PC-3 (cell line): Measurements from ENCODE around the gene RPL27. TPM values are rescaled to one million over a fixed set of nuclear protein-coding genes. Genes with fewer than 3 reads are reported as not detected.

Experiments
- ATAC-seq: fragments of 200-7000 bp; cut with Tn5 transposase; 2 replicates; pipeline ENCODE4 v1.9.1; 2020; ENCODE audit warnings: mild to moderate bottlenecking, moderate library complexity
- BruUV-seq: library from RNA; stranded (reverse); fragments of 400-500 nt; replicated peaks from 2 replicates; lab custom pipeline; 2021; lab: Mats Ljungman, UMichigan
- CTCF ChIA-PET: fragments of 300-600 bp; sonication (Branson Sonifier 250); formaldehyde crosslinking; loops from one replicate; lab custom pipeline; 2022; ENCODE audit warnings: antibody characterized with exemption; lab: Charles Lee
- POLR2A ChIA-PET: fragments of 300-600 bp; sonication (Branson Sonifier 250); formaldehyde crosslinking; loops from one replicate; lab custom pipeline; 2022; ENCODE audit warnings: antibody characterized with exemption; ENCODE audit not compliant: unreplicated experiment; lab: Charles Lee
- DNase-seq: peaks from one replicate; pipeline ENCODE4 v3.0.0-alpha.2; 2015
- H2AFZ ChIP-seq: fragments of 300-600 bp; sonication (generic); 2 replicates; pipeline ENCODE4 v1.6.0; 2016; ENCODE audit warnings: antibody characterized with exemption, low read length
- H3F3A ChIP-seq: fragments of 300-600 bp; sonication (generic); one replicate; pipeline ENCODE4 v1.6.0; 2017; ENCODE audit warnings: antibody characterized with exemption, low read length, control low read depth, mild to moderate bottlenecking; ENCODE audit not compliant: unreplicated experiment
- H3K27ac ChIP-seq: fragments of 300-600 bp; sonication (generic); 2 replicates; pipeline ENCODE4 v1.5.1; 2016; ENCODE audit warnings: mild to moderate bottlenecking, low read length
- H3K27me3 ChIP-seq: fragments of 300-600 bp; sonication (generic); 2 replicates; pipeline ENCODE4 v1.6.1; 2016; ENCODE audit warnings: low read length, mixed read lengths
- H3K36me3 ChIP-seq: fragments of 300-600 bp; sonication (generic); 2 replicates; pipeline ENCODE4 v1.6.1; 2016; ENCODE audit warnings: low read depth, mixed run types, low read length, mixed read lengths
- H3K4me1 ChIP-seq: fragments of 300-600 bp; sonication (generic); 2 replicates; pipeline ENCODE4 v1.5.1; 2016; ENCODE audit warnings: low read length; ENCODE audit not compliant: insufficient read depth
- H3K4me2 ChIP-seq: fragments of 300-600 bp; sonication (generic); 2 replicates; pipeline ENCODE4 v1.6.0; 2016; ENCODE audit warnings: low read length
- H3K4me3 ChIP-seq: fragments of 300-600 bp; sonication (generic); 2 replicates; pipeline ENCODE4 v1.5.1; 2016; ENCODE audit warnings: mild to moderate bottlenecking, low read length, mixed read lengths
- H3K79me2 ChIP-seq: fragments of 300-600 bp; sonication (generic); 2 replicates; pipeline ENCODE4 v1.6.1; 2017; ENCODE audit warnings: low read length, mixed read lengths
- H3K9ac ChIP-seq: fragments of 300-600 bp; sonication (generic); 2 replicates; pipeline ENCODE4 v1.6.0; 2016; ENCODE audit warnings: mild to moderate bottlenecking, low read length
- H3K9me2 ChIP-seq: fragments of 300-600 bp; sonication (generic); replicated peaks from 2 replicates; pipeline ENCODE4 v1.6.1; 2016; ENCODE audit warnings: mixed run types, low read length, mixed read lengths
- H3K9me3 ChIP-seq: fragments of 300-600 bp; sonication (generic); 2 replicates; pipeline ENCODE4 v1.6.1; 2016; ENCODE audit warnings: low read length, mixed read lengths
- H4K20me1 ChIP-seq: fragments of 300-600 bp; sonication (generic); 2 replicates; pipeline ENCODE4 v1.6.1; 2016; ENCODE audit warnings: low read length, mixed read lengths
- CTCF ChIP-seq: fragments of 300-600 bp; sonication (generic); conservative IDR thresholded peaks from 2 replicates; pipeline ENCODE4 v1.5.1; 2017; ENCODE audit warnings: antibody characterized with exemption, low read depth, mild to moderate bottlenecking, low read length
- EZH2 ChIP-seq: fragments of 300-600 bp; sonication (generic); IDR thresholded peaks from one replicate; pipeline ENCODE4 v1.6.1; 2017; ENCODE audit warnings: antibody characterized with exemption, mild to moderate bottlenecking, low read length; ENCODE audit not compliant: unreplicated experiment
- EZH2phosphoT487 ChIP-seq: fragments of 300-600 bp; sonication (generic); IDR thresholded peaks from 2 replicates; pipeline ENCODE4 v1.6.1; 2018; ENCODE audit warnings: mild to moderate bottlenecking, antibody characterized with exemption, low read length, borderline replicate concordance
- intact Hi-C: fragments of 100-400 bp; cut with micrococcal nuclease; formaldehyde crosslinking; loops from 2 replicates; pipeline ENCODE4 v1.9.0; 2023
- total RNA-seq: library from RNA; depleted of rRNA; stranded (reverse); fragments of >200 nt; gene quantifications from 2 replicates; pipeline ENCODE4 v1.2.3, GENCODE V29; 2014

RPL27 gene
- total RNA-seq, 1 experiment from 2014 or later, result 784 TPM

- no peak for TF ChIP-seq EZH2
- no peak for TF ChIP-seq CTCF
- no peak for TF ChIP-seq EZH2phosphoT487
- no peak overlapping the region for H3K27ac ChIP-seq
- no peaks in the 10 kb centered on the region for H3K36me3 ChIP-seq
- ChIA-PET POLR2A (no interaction called here), CTCF (no interaction called here)
- no peaks in the 10 kb centered on the region for H3K9me2 ChIP-seq
- no TSS peak for BruUV-seq
- H3K9ac ChIP-seq, result no peak overlapping the region
- no peak overlapping the region for H3K4me3 ChIP-seq
- no peak overlapping the region for H2AFZ ChIP-seq
- H3K79me2 ChIP-seq, result peaks cover 13% of the 10 kb centered on the region; the same call in 1 of the 2 replicates
- H3K4me2 ChIP-seq, result no peak overlapping the region
- H3K4me1 ChIP-seq, result peaks cover 5% of the 10 kb centered on the region
- intact Hi-C loops, result loop anchor here (5.0 kb wide), 1 partner anchor 107 kb away; the partner anchor contains the start of gene BRCA1
- H3F3A ChIP-seq, result no peaks in the 10 kb centered on the region
- no peaks in the 10 kb centered on the region for H3K27me3 ChIP-seq
- H4K20me1 ChIP-seq, result no peaks in the 10 kb centered on the region
- DNase-seq, result no peak
- H3K9me3 ChIP-seq, result no peaks in the 10 kb centered on the region
- no peak for ATAC-seq
Observed at GRCh38 chr17:43020030-43020621, 21.9 kb downstream of the RPL27 start.

DNA sequence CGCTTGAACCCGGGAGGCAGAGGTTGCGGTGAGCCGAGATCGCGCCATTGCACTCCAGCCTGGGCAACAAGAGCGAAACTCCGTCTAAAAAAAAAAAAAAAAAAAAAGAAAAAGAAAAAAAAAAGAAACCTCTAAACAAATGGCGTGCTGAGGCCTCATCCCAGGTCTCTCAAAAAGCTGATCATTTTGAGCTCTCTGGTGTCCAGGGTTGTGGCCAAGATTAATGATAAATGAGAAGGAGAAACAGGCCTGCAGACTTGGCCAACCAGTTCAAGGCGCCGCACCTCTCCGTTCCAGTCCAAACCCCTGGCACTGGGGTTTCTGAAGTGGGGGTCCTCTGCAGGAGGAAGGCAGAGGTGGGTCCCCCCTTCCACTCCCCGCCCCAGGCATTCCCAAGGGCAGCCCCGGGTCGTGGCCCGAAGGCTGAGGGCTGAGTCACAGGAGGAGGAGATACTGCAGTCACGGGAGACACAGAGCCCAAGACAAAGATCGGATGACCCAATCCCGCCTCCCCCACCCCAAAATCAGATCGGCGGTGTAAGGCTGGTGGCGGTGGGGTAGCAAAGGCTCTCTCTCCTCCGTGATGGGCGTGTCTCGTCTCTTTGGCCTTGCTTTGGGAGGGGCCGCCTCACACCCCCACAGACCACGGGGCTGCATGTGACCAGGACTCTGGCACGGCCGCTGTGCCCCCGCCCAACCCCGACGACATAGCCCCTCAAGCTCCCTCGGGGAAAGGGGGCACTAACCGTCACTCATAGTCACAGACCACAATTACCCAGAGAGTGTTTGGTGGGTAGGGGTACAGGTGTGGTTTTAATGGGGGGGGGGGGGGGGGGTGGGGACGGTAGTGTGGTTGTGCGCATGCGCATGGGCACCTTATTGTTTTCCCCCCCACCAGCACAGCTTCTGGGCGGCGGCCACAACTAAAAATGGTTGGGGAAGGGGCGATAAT, 22.8 kb downstream of the RPL27 start:
- H3K4me1 ChIP-seq, result peaks cover 5% of the 10 kb centered on the region
- intact Hi-C loops, result loop anchor here (5.0 kb wide), 1 partner anchor 106 kb away; the partner anchor contains the start of gene BRCA1
- H3K4me2 ChIP-seq, result peak overlapping the region; percentile 96
- TF ChIP-seq CTCF (no peak), EZH2phosphoT487 (no peak), EZH2 (no peak)
- H2AFZ ChIP-seq, result peak overlapping the region; percentile 90
- peak overlapping the region; percentile 78 for H3K27ac ChIP-seq
- DNase-seq (peak; percentile 40), ATAC-seq (peak; percentile 24)
- H3K9ac ChIP-seq, result peak overlapping the region; percentile 83
- H3K27me3 ChIP-seq, result no peaks in the 10 kb centered on the region
- peaks cover 13% of the 10 kb centered on the region; the same call in 1 of the 2 replicates for H3K79me2 ChIP-seq
- H3F3A ChIP-seq, result no peaks in the 10 kb centered on the region
- TSS peak; percentile 20 for BruUV-seq
- ChIA-PET POLR2A (interaction anchor here (0.5 kb wide), 1 partner anchor 11 kb away, joined by 3 read pairs; no protein-coding TSS in a partner anchor), CTCF (no interaction called here)
- H3K9me3 ChIP-seq, result no peaks in the 10 kb centered on the region
- H3K4me3 ChIP-seq, result peak overlapping the region; percentile 96
- no peaks in the 10 kb centered on the region for H4K20me1 ChIP-seq
- no peaks in the 10 kb centered on the region for H3K36me3 ChIP-seq
- no peaks in the 10 kb centered on the region for H3K9me2 ChIP-seq
